ENCODE measurements around the gene TLCD3B.
A peak's percentile ranks its signal among the peaks of the same experiment; 100 is the strongest.

TLCD3B gene

DNA sequence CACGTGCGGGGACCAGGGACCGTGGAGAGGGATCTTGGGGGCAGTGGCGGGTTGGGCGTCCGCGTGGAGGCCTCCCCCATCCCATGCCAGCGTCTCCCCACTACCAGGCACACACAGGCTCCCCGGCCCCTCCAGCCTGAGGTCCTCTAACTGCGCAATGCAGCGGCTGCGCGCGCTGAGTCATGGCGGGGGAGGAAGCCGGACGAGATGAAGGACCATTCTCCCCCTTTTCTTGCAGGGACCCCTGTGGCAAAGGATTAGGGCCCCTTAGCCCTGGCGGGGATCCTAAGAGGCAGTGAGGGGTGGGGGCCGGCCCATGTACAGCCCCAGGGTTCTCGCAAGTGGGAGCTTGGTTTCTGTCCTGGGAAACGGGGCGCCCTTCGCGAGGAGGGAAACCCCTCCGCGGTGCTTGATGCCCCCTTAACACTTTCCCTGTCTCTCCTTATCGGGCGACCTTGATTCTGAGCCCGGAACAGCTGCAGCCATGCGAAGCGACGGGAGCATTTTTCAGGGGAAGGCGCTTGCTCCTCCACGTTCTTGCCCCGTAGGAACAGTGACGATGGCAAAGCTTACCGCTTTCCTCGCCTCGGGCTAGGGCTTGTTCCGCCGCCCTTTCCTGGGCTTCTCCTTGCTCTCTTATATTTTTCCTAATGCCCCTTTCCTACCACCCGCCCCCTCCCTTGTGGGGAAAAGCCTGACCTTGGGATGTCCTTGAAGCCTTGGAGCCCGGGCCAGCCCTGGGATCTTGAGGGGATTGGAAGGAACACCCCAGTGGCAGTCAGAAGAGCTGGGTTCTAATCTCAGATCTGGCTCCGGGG, 35.1 kb upstream of the TLCD3B start:
- Mint-ChIP-seq H3K4me1 (ENCODE audit: low read depth) (peaks cover 36% of the 10 kb centered on the region), H3K4me3 (peak overlapping the region; percentile 100), H3K27ac (peak overlapping the region; percentile 97), H3K27me3 (no peaks in the 10 kb centered on the region), H3K9me3 (ENCODE audit: low read depth) (no peaks in the 10 kb centered on the region), H3K36me3 (no peaks in the 10 kb centered on the region)

DNA sequence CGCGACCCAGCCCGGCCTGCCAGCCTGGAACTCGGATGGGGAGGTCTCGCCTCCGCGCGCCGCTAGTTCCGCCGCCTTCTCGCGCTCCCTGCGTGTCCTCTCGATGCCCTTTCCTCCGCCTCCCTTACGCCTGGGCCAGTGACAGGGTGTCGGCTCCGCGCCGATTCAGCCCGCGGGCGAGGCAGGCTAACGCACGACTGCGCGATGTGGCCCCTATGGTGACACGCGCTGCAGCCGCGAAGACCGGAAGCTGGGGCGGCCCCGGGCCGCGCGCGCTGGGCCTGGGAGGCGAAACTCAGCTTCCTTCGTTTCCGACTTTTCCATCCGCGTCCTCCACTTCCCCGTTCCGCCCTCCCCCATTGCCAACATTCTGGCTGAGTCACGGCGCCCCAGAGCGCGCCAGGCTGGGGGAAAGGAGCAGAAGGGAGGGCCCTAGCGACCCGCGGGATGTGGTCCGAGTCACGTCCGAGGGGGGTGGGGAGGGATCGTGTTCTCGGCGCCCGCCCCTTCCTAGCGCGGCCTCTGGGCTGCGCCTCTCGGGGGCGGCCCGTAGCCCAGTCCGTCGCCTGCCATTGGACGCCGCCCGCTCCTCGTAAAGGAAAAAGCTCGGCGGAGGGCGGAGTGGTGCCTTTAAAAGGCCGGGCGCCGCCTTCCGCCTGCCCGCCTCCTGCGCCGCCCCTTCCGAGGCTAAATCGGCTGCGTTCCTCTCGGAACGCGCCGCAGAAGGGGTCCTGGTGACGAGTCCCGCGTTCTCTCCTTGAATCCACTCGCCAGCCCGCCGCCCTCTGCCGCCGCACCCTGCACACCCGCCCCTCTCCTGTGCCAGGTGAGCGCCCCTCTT, 34.3 kb upstream of the TLCD3B start, which contains the start of gene ALDOA:
Gene ALDOA (plus strand): TSS at position 659 of the 841 bp plus-strand sequence. CDS start 1,138 bp downstream, outside the sequence.
- Mint-ChIP-seq H3K36me3 (no peaks in the 10 kb centered on the region), H3K27me3 (no peaks in the 10 kb centered on the region), H3K4me3 (peak within 1 kb of the TSS; percentile 100), H3K4me1 (ENCODE audit: low read depth) (peaks cover 34% of the 10 kb centered on the region), H3K27ac (peak within 1 kb of the TSS; percentile 97), H3K9me3 (ENCODE audit: low read depth) (no peaks in the 10 kb centered on the region)

DNA sequence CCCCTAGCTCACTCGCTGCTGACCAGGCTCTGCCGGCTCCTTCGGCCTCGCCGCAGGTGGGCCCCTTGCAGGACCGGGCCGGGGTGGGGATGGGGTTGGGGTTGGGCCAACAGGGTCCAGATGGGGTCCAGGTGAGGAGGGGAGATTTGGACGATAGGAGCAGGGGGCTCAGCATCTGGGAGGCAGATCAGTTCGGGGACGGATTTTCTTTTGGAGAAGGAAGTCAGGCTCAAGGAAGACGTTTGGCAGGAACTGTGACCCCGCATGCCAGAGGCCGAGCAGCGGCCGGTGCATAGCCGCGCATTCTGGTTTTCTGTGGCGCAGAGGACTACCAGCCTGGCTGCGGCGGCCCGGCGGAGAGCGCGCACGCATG, 33.6 kb upstream of the TLCD3B start:
- Mint-ChIP-seq H3K27me3 (no peaks in the 10 kb centered on the region), H3K9me3 (ENCODE audit: low read depth) (no peaks in the 10 kb centered on the region), H3K27ac (peak overlapping the region; percentile 100), H3K4me3 (peak overlapping the region; percentile 100), H3K36me3 (no peaks in the 10 kb centered on the region), H3K4me1 (ENCODE audit: low read depth) (peaks cover 31% of the 10 kb centered on the region)

DNA sequence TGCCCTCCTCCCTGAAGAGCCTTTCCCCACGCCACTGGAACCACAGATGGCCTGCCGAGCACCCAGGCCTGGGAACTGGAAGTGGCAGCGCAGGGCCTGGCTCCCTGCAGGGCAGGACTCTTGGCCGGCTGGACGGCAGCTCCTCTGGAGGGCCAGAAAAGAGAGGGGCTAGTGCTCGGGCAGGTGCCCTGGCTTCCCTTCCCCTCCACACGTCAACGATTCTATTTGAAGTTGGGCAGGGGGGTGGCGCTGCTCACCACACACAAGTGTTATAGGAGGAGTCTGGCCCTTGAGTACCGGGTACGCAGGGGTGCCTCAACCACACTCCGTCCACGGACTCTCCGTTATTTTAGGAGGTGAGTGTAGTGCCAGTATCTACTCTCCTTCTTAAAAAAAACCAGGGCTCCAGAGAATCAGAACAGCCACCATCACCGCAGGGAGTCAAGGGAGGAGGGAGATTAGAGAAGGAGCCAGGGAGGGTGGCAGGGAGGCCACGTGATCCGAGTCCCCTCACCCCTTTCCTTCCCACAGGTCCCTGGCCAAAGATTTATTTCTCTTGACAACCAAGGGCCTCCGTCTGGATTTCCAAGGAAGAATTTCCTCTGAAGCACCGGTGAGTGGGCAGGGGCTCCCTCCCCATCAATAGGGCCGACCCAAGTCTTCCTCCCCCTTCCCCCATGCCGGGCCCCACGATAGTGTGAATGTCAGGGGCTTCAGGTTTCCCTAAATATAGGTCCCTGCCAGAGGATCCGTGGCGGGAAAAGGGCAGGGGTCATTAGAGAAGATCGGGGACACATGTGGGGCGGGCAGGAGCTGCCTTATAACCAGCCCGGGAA, 33.0 kb upstream of the TLCD3B start:
- peak overlapping the region; percentile 100 for H3K4me3 Mint-ChIP-seq
- H3K27me3 Mint-ChIP-seq = no peaks in the 10 kb centered on the region
- H3K27ac Mint-ChIP-seq = peak overlapping the region; percentile 100
- no peaks in the 10 kb centered on the region for H3K36me3 Mint-ChIP-seq
- peaks cover 26% of the 10 kb centered on the region for H3K4me1 Mint-ChIP-seq (ENCODE audit: low read depth)
- no peaks in the 10 kb centered on the region for H3K9me3 Mint-ChIP-seq (ENCODE audit: low read depth)

DNA sequence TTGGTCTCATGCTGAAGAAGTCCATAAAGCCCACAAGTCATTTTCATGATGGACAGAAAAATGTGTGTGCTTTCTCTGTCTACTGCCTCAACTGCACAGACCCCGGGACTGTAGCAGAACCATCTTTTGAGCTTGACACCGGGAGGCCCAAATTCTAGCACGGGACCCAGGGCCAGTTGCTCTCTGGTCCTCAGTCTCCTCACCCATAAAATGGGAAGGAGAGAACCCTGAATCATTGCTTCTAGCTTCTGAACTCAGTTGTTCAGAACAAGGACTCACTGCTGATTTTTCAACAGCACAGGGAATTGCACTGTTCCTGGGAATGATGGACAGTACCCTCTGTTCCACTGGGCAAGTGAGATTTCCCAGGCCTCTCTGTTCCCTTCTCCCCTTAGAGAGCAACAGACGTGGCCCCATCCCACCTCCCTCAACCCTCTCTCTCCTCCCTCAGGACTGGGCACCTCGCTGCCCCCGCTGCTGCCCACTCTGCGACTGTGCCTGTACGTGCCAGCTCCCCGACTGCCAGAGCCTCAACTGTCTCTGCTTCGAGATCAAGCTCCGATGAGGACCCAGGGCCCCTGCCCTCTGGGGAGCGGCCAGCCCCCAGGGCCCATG, 32.3 kb upstream of the TLCD3B start:
- Mint-ChIP-seq H3K27ac (peak overlapping the region; percentile 100), H3K36me3 (no peaks in the 10 kb centered on the region), H3K4me3 (peak overlapping the region; percentile 100), H3K4me1 (ENCODE audit: low read depth) (peaks cover 20% of the 10 kb centered on the region), H3K27me3 (no peaks in the 10 kb centered on the region), H3K9me3 (ENCODE audit: low read depth) (no peaks in the 10 kb centered on the region)

DNA sequence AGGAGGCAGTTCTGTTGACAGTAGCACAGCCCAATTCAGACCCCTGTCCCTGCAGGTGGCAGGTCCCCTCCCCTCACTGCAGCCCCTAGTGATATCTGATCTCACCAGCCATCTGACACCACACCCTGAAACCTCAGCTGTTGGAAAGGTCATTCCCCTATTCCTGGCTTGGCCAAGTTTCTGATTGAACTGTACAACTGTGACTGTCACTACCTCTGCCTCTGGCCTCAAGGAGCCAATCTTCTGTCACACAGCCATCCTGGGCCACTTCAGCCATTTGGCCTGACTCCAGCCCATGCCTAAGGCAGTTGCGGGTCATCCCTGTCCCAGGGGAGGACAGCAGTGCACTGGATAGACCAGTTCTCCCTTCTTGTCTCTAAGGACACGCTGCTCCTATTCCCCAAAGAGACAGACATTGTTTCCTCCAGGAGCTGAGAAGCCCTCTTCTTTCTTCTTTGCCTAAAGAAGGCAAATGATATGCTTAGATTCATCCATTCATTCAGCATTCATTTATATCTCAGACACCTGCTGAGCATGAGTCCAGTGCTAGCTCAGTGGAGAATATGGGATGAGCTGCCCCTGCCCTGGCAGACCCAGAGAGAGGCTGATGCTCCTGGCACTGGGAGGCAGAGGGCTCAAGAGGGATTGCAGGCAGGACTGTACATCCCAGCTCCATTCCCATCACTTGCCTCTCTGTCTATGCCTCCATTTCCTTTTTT, 29.9 kb upstream of the TLCD3B start:
- Mint-ChIP-seq H3K4me1 (ENCODE audit: low read depth) (peaks cover 6% of the 10 kb centered on the region), H3K27me3 (no peaks in the 10 kb centered on the region), H3K36me3 (no peaks in the 10 kb centered on the region), H3K9me3 (ENCODE audit: low read depth) (no peaks in the 10 kb centered on the region), H3K4me3 (no peak overlapping the region), H3K27ac (no peak overlapping the region)

DNA sequence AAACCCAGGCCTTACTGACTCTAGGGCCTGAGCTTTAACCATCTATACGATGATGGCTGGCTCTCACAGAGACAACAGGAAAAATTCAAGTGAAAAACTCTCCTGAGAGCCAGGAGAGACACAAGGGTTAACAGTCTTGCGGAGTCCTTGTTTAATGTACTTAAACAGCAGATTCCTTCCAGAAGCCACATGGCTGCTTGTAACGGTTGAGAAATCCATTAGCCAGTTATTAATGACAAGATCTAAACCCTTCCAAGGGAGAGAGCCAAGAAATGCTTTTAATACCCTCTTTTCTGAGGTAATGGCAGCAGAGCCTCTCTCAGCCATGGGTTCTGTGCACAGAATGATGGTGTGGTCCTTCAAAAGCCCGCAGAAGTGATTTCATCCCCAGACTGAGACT, 29.3 kb upstream of the TLCD3B start:
- Mint-ChIP-seq H3K4me3 (no peak overlapping the region), H3K27ac (no peak overlapping the region), H3K36me3 (no peaks in the 10 kb centered on the region), H3K9me3 (ENCODE audit: low read depth) (no peaks in the 10 kb centered on the region), H3K27me3 (no peaks in the 10 kb centered on the region), H3K4me1 (ENCODE audit: low read depth) (peaks cover 7% of the 10 kb centered on the region)

DNA sequence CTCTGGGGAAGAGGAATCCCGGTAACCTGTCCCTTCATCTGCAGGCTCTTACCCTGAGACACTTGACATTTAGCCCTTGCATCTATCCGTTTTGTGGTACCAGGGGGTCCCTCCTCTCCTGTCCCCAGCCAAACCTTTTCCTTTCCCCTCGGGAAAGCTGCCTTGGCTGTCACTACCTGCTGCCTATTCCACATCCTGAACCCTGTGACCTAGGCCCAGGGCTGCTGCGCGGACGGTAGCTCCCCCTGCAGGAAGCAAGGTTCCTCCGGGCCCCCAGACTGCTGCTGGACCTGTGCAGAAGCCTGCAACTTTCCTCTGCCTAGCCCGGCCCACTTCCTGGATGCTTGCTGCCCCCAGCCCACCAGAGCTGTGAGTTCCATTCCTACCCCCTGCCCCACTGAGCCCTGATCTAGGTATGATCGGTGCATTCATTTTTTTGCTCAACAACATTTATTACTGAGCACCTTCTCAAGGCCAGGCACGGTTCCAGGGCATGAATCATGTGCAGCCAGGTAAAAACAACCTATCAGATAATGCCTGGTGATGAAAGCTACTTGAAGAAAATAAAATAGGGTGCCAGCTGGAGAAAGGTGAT, 24.0 kb upstream of the TLCD3B start:
- no peak overlapping the region for H3K27ac Mint-ChIP-seq
- H3K4me1 Mint-ChIP-seq (ENCODE audit: low read depth) = peaks cover 17% of the 10 kb centered on the region
- no peaks in the 10 kb centered on the region for H3K9me3 Mint-ChIP-seq (ENCODE audit: low read depth)

DNA sequence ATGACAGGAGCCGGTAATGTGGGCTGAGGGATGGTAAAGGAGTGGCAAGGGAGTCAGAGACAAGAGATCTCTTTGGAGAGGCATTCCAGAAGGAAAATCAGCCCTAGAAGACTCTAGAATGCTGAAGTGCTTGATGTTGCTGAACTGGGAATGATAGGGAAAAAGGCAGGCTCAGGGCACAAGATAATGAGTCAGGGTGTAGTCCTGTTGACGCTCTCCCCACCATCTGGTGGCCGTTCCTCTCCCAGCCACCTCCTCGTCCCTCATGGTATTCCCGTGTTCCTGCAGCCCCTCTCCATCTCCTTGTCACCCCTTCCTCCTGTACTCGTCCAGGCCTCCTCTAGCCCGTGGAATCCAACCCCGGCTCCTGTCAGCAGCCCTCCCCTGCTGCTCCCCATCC, 23.4 kb upstream of the TLCD3B start:
- no peaks in the 10 kb centered on the region for H3K9me3 Mint-ChIP-seq (ENCODE audit: low read depth)
- H3K27me3 Mint-ChIP-seq = no peaks in the 10 kb centered on the region
- H3K36me3 Mint-ChIP-seq = no peaks in the 10 kb centered on the region
- peaks cover 17% of the 10 kb centered on the region for H3K4me1 Mint-ChIP-seq (ENCODE audit: low read depth)
- peak overlapping the region; percentile 68 for H3K4me3 Mint-ChIP-seq
- H3K27ac Mint-ChIP-seq = no peak overlapping the region

More for the DNA sequence above, 24.0 kb upstream of the TLCD3B start:
- Mint-ChIP-seq H3K4me3 (peak overlapping the region; percentile 68), H3K27me3 (no peaks in the 10 kb centered on the region), H3K36me3 (no peaks in the 10 kb centered on the region)

DNA sequence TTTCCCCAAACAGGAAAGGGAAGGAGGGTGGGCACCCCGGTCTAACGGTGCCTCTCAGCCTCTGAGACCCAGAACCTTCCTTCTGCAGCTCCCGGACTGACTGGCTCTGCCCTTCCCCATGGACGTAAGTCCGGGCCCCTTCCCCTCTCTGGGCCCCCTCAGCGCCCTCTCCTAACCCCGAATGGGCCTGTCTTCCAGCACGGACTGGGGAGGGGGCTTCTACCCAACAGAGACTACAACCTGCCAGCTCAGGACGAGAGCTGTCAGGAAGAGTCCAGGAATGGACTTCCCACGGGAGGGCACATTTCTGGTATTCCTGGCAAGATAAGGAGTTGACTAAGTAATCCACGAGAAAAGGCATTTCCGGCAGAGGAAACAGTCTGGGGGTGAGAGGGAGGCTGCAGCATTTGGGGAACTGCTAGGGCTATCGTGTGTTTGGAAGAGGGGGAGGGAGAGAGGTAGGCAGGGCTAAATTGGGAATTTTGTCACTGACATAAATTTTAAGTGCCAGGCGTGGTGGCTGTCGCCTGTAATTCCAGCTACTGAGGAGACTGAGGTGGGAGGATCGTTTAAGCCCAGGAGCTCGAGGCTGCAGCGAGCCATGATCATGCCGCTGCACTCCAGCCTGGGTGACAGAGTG, 22.4 kb upstream of the TLCD3B start:
- peak overlapping the region; percentile 16 for H3K27ac Mint-ChIP-seq
- H3K4me3 Mint-ChIP-seq = peak overlapping the region; percentile 82
- no peaks in the 10 kb centered on the region for H3K27me3 Mint-ChIP-seq

DNA sequence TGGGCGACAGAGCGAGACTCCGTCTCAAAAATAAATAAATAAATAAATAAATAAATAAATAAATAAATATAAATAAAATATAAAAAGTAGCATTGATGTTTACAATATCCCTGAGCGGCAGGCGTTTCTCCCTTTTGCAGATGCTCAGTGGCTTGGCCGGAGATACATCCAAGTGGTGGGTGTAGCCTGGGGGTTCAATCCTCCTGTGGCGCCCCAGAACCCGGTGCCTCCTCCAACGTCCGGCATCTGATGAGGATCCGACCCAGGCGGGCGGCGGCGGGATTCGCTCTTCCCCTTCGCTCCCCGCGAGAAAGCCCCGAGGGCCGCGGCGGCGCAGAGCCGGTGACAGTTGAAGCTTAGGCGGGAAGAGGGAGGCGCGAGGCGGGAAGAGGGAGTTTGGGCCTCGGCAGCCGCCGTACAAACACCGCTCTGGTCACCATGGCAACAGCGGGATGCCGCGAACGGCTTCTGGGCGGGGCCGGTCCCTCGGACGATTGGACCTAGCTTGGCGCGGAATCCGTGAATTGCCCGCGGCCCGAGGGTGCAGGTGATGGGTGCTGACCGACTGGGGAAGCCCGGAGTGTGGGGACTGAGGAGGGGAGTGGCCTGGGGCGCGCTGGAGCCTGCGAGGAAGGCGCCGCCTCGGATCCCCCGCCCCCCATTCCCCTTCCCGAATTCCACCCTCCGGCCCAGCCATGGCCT, 21.8 kb upstream of the TLCD3B start:
- H3K4me3 Mint-ChIP-seq = peak overlapping the region; percentile 92
- H3K27ac Mint-ChIP-seq = peak overlapping the region; percentile 66
- H3K36me3 Mint-ChIP-seq = no peaks in the 10 kb centered on the region
- H3K9me3 Mint-ChIP-seq (ENCODE audit: low read depth) = no peaks in the 10 kb centered on the region
- H3K27me3 Mint-ChIP-seq = no peaks in the 10 kb centered on the region
- peaks cover 17% of the 10 kb centered on the region for H3K4me1 Mint-ChIP-seq (ENCODE audit: low read depth)

More for the DNA sequence above, 22.4 kb upstream of the TLCD3B start:
- Mint-ChIP-seq H3K9me3 (ENCODE audit: low read depth) (no peaks in the 10 kb centered on the region), H3K4me1 (ENCODE audit: low read depth) (peaks cover 17% of the 10 kb centered on the region), H3K36me3 (no peaks in the 10 kb centered on the region)

DNA sequence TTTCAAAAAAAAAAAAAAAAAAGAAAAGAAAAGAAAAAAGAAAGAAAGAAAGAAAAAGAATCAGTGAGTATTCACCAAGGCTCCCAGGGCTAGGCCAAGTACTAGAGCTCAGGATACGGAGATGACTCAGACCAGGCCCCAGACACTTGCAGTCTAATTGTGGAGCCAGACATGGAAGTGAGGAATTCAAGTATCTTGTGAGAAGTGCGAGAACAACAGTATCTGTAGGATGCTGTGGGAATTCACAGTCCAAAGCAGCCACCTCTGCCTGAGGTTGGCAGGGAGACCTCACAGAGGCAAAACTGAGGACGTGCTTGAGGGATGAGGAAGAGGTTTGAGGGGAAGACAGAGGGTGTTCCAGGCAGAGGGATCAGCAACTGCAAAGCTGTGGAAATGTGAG, 20.4 kb upstream of the TLCD3B start:
- peak overlapping the region; percentile 80 for H3K4me3 Mint-ChIP-seq

DNA sequence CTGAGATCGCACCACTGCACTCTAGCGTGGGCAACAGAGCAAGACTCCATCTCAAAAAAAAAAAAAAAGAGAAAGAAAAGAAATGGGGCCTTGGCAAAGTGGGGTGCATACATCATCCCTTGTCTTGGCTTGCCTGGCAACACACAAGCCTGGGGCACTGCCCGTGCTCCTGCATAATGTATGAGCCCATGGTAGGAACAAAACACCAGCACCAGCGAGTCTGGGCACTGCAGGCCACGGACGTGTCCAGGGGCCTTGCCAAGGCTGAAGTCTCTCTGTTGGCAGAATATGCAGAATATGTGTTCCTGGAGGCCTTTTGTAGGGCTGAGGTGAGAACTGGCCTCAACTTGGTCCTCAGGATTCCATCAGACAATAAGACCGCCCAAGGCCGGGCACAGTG, 18.8 kb upstream of the TLCD3B start:
- Mint-ChIP-seq H3K4me3 (no peak overlapping the region), H3K36me3 (no peaks in the 10 kb centered on the region), H3K27ac (no peak overlapping the region), H3K4me1 (ENCODE audit: low read depth) (peaks cover 12% of the 10 kb centered on the region), H3K27me3 (no peaks in the 10 kb centered on the region), H3K9me3 (ENCODE audit: low read depth) (no peaks in the 10 kb centered on the region)

More for the DNA sequence above, 20.4 kb upstream of the TLCD3B start:
- no peaks in the 10 kb centered on the region for H3K27me3 Mint-ChIP-seq
- H3K4me1 Mint-ChIP-seq (ENCODE audit: low read depth) = peaks cover 17% of the 10 kb centered on the region
- H3K9me3 Mint-ChIP-seq (ENCODE audit: low read depth) = no peaks in the 10 kb centered on the region
- H3K27ac Mint-ChIP-seq = peak overlapping the region; percentile 61
- no peaks in the 10 kb centered on the region for H3K36me3 Mint-ChIP-seq
